Measurements from ENCODE around the gene CEP152. TPM values are rescaled to one million over a fixed set of nuclear protein-coding genes. Genes with fewer than 3 reads are reported as not detected.

CEP152 gene
- total and polyA plus RNA-seq, 9 of the 15 experiments (the other 6 are each of a cell fraction or from before 2014, with no cell fraction given) = 9.9 to 43.0 (median 23.6) TPM

DNA sequence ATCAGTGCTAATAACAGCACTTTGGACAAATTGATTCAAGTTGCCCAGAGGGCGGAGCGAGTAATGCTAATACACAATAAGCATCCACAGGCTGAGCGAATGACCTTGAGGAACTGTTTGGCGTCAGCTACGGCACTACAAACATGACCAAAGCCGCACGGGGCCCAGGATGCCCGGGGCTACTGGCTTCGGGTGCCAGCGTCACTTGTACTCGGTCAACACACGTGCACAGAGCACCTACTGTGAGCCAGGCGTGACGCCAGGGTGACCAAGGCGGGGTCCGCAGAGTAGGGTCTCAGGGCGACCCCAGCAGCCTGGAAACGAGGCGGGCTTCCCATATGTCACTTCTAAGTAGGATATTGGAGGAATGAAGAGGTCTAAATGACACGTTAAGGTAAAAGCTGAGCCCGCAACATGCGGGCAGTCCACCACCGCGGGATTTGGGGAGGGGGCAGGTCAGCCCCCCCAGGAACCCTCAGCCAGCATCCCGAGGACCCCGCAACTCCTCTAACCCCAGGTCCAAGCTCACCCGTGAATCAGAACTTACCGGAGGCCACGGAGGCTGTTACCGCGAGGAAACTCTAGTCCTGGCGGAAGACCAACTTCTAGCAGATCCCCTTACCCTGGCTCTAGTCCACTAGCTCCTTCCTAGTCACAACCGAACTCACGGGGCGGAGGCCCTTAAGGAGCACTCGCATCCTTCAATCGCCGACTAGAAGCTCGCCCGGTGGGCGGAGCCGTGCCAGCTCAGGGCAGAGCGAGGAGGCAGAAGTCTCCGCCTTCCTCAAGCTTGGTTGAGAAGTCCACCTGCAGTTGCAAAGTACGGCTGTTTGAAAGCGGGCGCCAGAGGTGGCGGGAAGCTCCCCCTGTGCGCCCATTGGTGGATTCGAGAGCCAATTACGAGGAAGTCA lies at the start of gene CEP152 (continued):
- TF ChIP-seq KAT7 (CRISPR knock-in tag; IDR thresholded peaks at IDR 0.05; ENCODE audit: borderline replicate concordance) (0 out of 2 replicates have a peak, but pooled peaks have one; percentile 32), MYBL2 (IDR thresholded peaks at IDR 0.05; ENCODE audit: low read depth) (peak; percentile 95), MYBL2 (CRISPR knock-in tag; IDR thresholded peaks at IDR 0.05; ENCODE audit: borderline replicate concordance) (no peak), POLR2AphosphoS2 (IDR thresholded peaks at IDR 0.05; ENCODE audit: low read length) (no peak), ZNF263 (CRISPR knock-in tag; IDR thresholded peaks at IDR 0.05; ENCODE audit: borderline replicate concordance) (peak; percentile 87), RB1 (IDR thresholded peaks at IDR 0.05; ENCODE audit: low read depth) (peak; percentile 96), POLR2B (IDR thresholded peaks at IDR 0.05; ENCODE audit: low read depth, partially characterized antibody) (peak; percentile 67), PHF8 (IDR thresholded peaks at IDR 0.05; ENCODE audit: borderline replicate concordance, low read length) (peak; percentile 92), HDAC2 (IDR thresholded peaks at IDR 0.05) (0 out of 2 replicates have a peak, but pooled peaks have one; percentile 35), SP1 (CRISPR knock-in tag; IDR thresholded peaks at IDR 0.05) (peak; percentile 75), ADNP (tag; IDR thresholded peaks at IDR 0.05) (no peak), DIDO1 (tag; IDR thresholded peaks at IDR 0.05; ENCODE audit: low read depth) (no peak), COPS2 (conservative IDR thresholded peaks at IDR 0.05) (no peak), RBM39 (optimal IDR thresholded peaks at IDR 0.05; ENCODE audit: low read depth, low read length) (no peak), SOX6 (IDR thresholded peaks at IDR 0.05) (peak; percentile 24; the same call in 1 of the 2 replicates), NBN (IDR thresholded peaks at IDR 0.05; ENCODE audit: low read depth) (0 out of 2 replicates have a peak, but pooled peaks have one; percentile 27), YBX1 (IDR thresholded peaks at IDR 0.05) (no peak), ZC3H4 (CRISPR knock-in tag; IDR thresholded peaks at IDR 0.05; ENCODE audit: borderline replicate concordance) (no peak), RBM34 (IDR thresholded peaks at IDR 0.05; ENCODE audit: borderline replicate concordance, insufficient read depth, low read length) (no peak)
- TF ChIP-seq, protein P1, sequence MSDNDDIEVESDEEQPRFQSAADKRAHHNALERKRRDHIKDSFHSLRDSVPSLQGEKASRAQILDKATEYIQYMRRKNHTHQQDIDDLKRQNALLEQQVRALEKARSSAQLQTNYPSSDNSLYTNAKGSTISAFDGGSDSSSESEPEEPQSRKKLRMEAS (CRISPR knock-in tag; IDR thresholded peaks at IDR 0.05) = peak; percentile 60
- TF ChIP-seq, protein P2, sequence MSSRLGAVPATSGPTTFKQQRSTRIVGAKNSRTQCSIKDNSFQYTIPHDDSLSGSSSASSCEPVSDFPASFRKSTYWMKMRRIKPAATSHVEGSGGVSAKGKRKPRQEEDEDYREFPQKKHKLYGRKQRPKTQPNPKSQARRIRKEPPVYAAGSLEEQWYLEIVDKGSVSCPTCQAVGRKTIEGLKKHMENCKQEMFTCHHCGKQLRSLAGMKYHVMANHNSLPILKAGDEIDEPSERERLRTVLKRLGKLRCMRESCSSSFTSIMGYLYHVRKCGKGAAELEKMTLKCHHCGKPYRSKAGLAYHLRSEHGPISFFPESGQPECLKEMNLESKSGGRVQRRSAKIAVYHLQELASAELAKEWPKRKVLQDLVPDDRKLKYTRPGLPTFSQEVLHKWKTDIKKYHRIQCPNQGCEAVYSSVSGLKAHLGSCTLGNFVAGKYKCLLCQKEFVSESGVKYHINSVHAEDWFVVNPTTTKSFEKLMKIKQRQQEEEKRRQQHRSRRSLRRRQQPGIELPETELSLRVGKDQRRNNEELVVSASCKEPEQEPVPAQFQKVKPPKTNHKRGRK (tag; IDR thresholded peaks at IDR 0.05) = no peak
- TF ChIP-seq, protein P3, sequence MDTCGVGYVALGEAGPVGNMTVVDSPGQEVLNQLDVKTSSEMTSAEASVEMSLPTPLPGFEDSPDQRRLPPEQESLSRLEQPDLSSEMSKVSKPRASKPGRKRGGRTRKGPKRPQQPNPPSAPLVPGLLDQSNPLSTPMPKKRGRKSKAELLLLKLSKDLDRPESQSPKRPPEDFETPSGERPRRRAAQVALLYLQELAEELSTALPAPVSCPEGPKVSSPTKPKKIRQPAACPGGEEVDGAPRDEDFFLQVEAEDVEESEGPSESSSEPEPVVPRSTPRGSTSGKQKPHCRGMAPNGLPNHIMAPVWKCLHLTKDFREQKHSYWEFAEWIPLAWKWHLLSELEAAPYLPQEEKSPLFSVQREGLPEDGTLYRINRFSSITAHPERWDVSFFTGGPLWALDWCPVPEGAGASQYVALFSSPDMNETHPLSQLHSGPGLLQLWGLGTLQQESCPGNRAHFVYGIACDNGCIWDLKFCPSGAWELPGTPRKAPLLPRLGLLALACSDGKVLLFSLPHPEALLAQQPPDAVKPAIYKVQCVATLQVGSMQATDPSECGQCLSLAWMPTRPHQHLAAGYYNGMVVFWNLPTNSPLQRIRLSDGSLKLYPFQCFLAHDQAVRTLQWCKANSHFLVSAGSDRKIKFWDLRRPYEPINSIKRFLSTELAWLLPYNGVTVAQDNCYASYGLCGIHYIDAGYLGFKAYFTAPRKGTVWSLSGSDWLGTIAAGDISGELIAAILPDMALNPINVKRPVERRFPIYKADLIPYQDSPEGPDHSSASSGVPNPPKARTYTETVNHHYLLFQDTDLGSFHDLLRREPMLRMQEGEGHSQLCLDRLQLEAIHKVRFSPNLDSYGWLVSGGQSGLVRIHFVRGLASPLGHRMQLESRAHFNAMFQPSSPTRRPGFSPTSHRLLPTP (IDR thresholded peaks at IDR 0.05; ENCODE audit: borderline replicate concordance, extremely low read depth, insufficient read length) = no peak
- TF ChIP-seq, protein P4, sequence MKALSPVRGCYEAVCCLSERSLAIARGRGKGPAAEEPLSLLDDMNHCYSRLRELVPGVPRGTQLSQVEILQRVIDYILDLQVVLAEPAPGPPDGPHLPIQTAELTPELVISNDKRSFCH (CRISPR knock-in tag; IDR thresholded peaks at IDR 0.05) = no peak
- TF ChIP-seq, protein P4 (tag; IDR thresholded peaks at IDR 0.05) = peak; percentile 75; the same call in 1 of the 2 replicates
